Stimulated activated CD8-positive, alpha-beta memory T cell treated with anti-CD3 and anti-CD28 coated beads, Interleukin-4, amount 100 ng/mL, for 4 hours (primary cell): ENCODE results near the gene ARL15.

ENCODE experiments used
- DNase-seq, 2 donors: peaks; one replicate each; pipeline ENCODE4 v3.0.0-alpha.2; 2020; ENCODE audit warnings: low read depth in 2 of 2, low spot score in 1 of 2

The ARL15 gene

GRCh38 chr5:54214722-54215121 is 95.7 kb downstream of the ARL15 start:
- DNase-seq, result no peak

GRCh38 chr5:54212331-54212730 is 98.0 kb downstream of the ARL15 start:
- DNase-seq, result no peak

- DNase-seq, result no peak
Measured at GRCh38 chr5:54211912-54212311, 98.5 kb downstream of the ARL15 start.

- no peak for DNase-seq
Measured at GRCh38 chr5:54207566-54207965, 102.8 kb downstream of the ARL15 start.

- no peak for DNase-seq
Measured at GRCh38 chr5:54206580-54207229, 103.7 kb downstream of the ARL15 start.

GRCh38 chr5:54205918-54206317 is 104.5 kb downstream of the ARL15 start:
- DNase-seq, result no peak

- DNase-seq, result no peak
Measured at GRCh38 chr5:54205453-54205852, 104.9 kb downstream of the ARL15 start.

- DNase-seq, result no peak
Measured at GRCh38 chr5:54197018-54197417, 113.4 kb downstream of the ARL15 start.

- DNase-seq, result no peak
Measured at GRCh38 chr5:54195701-54196100, 114.7 kb downstream of the ARL15 start.

- no peak for DNase-seq
Measured at GRCh38 chr5:54194318-54194717, 116.1 kb downstream of the ARL15 start.

GRCh38 chr5:54187694-54188093 is 122.7 kb downstream of the ARL15 start:
- no peak for DNase-seq

GRCh38 chr5:54186912-54187445 is 123.4 kb downstream of the ARL15 start:
- DNase-seq, result no peak

- no peak for DNase-seq
Measured at GRCh38 chr5:54186108-54186507, 124.3 kb downstream of the ARL15 start.

- DNase-seq, result no peak
Measured at GRCh38 chr5:54184806-54185205, 125.6 kb downstream of the ARL15 start.

GRCh38 chr5:54180630-54181031 is 129.7 kb downstream of the ARL15 start:
- no peak for DNase-seq

- DNase-seq, result no peak
Measured at GRCh38 chr5:54178991-54179390, 131.4 kb downstream of the ARL15 start.

GRCh38 chr5:54178207-54178606 is 132.2 kb downstream of the ARL15 start:
- DNase-seq, result no peak

GRCh38 chr5:54177058-54177457 is 133.3 kb downstream of the ARL15 start:
- no peak for DNase-seq

- DNase-seq, result no peak
Measured at GRCh38 chr5:54176066-54176830, 134.1 kb downstream of the ARL15 start.

GRCh38 chr5:54173251-54173650 is 137.1 kb downstream of the ARL15 start:
- DNase-seq, result no peak

GRCh38 chr5:54171645-54172384 is 138.6 kb downstream of the ARL15 start:
- no peak for DNase-seq

- DNase-seq, result no peak
Measured at GRCh38 chr5:54165687-54166086, 144.7 kb downstream of the ARL15 start.
